OCI-LY7 (cell line): Measurements from ENCODE around the gene GRPEL2. TPM values are rescaled to one million over a fixed set of nuclear protein-coding genes. Genes with fewer than 3 reads are reported as not detected.
A peak's percentile ranks its signal among the peaks of the same experiment; 100 is the strongest.

Source experiments
- BruUV-seq: library from RNA; stranded (reverse); fragments of 400-500 nt; replicated peaks from 2 replicates; lab custom pipeline; 2021; lab: Mats Ljungman, UMichigan
- CTCF ChIA-PET: fragments of 300-600 bp; sonication (Branson Sonifier 250); formaldehyde crosslinking; loops from one replicate; lab custom pipeline; 2022; ENCODE audit warnings: antibody characterized with exemption; ENCODE audit not compliant: unreplicated experiment; lab: Charles Lee
- POLR2A ChIA-PET: fragments of 300-600 bp; sonication (Branson Sonifier 250); formaldehyde crosslinking; loops from one replicate; lab custom pipeline; 2022; ENCODE audit warnings: antibody characterized with exemption; lab: Charles Lee
- DNase-seq: peaks from one replicate; pipeline ENCODE4 v3.0.0-alpha.2; 2015; ENCODE audit warnings: low spot score
- H2AFZ ChIP-seq: fragments of 200-600 bp; sonication (generic), shearing (Covaris generic); 2 replicates; pipeline ENCODE4 v1.6.1; 2014; ENCODE audit warnings: mild to moderate bottlenecking, antibody characterized with exemption, low read length, moderate library complexity
- H3K27ac ChIP-seq: fragments of 200-600 bp; sonication (generic); 2 replicates; pipeline ENCODE4 v1.5.1; 2014; ENCODE audit warnings: mixed run types, low read depth, mild to moderate bottlenecking, moderate library complexity, low read length, inconsistent platforms; ENCODE audit not compliant: poor library complexity, severe bottlenecking
- H3K36me3 ChIP-seq: fragments of 200-600 bp; sonication (generic); 2 replicates; pipeline ENCODE4 v1.6.1; 2014; ENCODE audit warnings: mild to moderate bottlenecking, antibody characterized with exemption, low read length, moderate library complexity, mixed read lengths; ENCODE audit not compliant: insufficient read depth
- H3K4me1 ChIP-seq: fragments of 200-600 bp; sonication (generic); 2 replicates; pipeline ENCODE4 v1.5.1; 2014; ENCODE audit warnings: mild to moderate bottlenecking, low read length; ENCODE audit not compliant: insufficient read depth, poor library complexity, severe bottlenecking
- H3K4me2 ChIP-seq: fragments of 200-600 bp; sonication (generic); 2 replicates; pipeline ENCODE4 v1.6.1; 2014; ENCODE audit warnings: mild to moderate bottlenecking, low read length
- H3K4me3 ChIP-seq: fragments of 200-600 bp; sonication (generic); 2 replicates; pipeline ENCODE4 v1.5.1; 2014; ENCODE audit warnings: mild to moderate bottlenecking, low read depth, low read length; ENCODE audit not compliant: poor library complexity, severe bottlenecking
- H3K79me2 ChIP-seq: fragments of 200-600 bp; sonication (generic); 2 replicates; pipeline ENCODE4 v1.6.1; 2016; ENCODE audit warnings: low read depth, mild to moderate bottlenecking, low read length, moderate library complexity, mixed read lengths; ENCODE audit not compliant: insufficient read depth
- H3K9me2 ChIP-seq: fragments of 200-600 bp; sonication (generic); 2 replicates; pipeline ENCODE4 v1.6.1; 2016; ENCODE audit warnings: mild to moderate bottlenecking, low read length, mixed read lengths; ENCODE audit not compliant: insufficient read depth
- H3K9me3 ChIP-seq: fragments of 200-600 bp; sonication (generic); 2 replicates; pipeline ENCODE4 v1.6.1; 2014; ENCODE audit warnings: mild to moderate bottlenecking, mixed run types, low read length, mixed read lengths
- H4K20me1 ChIP-seq: fragments of 200-600 bp; sonication (generic); 2 replicates; pipeline ENCODE4 v1.6.1; 2014; ENCODE audit warnings: mild to moderate bottlenecking, antibody characterized with exemption, low read length, moderate library complexity, mixed read lengths; ENCODE audit not compliant: insufficient read depth
- CTCF ChIP-seq: fragments of 200-600 bp; sonication (generic); conservative IDR thresholded peaks from 2 replicates; pipeline ENCODE4 v1.5.1; 2014; ENCODE audit warnings: mild to moderate bottlenecking, antibody characterized with exemption, low read length, moderate library complexity, mixed read lengths
- EZH2phosphoT487 ChIP-seq: fragments of 200-600 bp; sonication (generic); IDR thresholded peaks from 2 replicates; pipeline ENCODE4 v1.6.1; 2018; ENCODE audit warnings: low read depth, borderline replicate concordance, mild to moderate bottlenecking, mixed run types, antibody characterized with exemption, low read length, moderate library complexity, mixed read lengths
- intact Hi-C: fragments of 100-400 bp; cut with micrococcal nuclease; formaldehyde crosslinking; loops from one replicate; pipeline ENCODE4 v1.10.0; 2022; ENCODE audit not compliant: unreplicated experiment
- total RNA-seq, 2 experiments: library from RNA; depleted of rRNA in 1 of 2; stranded (reverse); fragments of >200 nt in 1 of 2; shearing (Covaris generic) in 1 of 2; gene quantifications; 2 replicates each; pipeline ENCODE4 v1.2.3, GENCODE V29; 2014 to 2022

GRPEL2 gene
- total RNA-seq, 2 experiments from 2014 or later, result 28.3 to 41.5 TPM

- H4K20me1 ChIP-seq, result no peaks in the 10 kb centered on the region
- BruUV-seq, result no TSS peak
- no peak overlapping the region for H3K4me3 ChIP-seq
- TF ChIP-seq EZH2phosphoT487 (no peak), CTCF (no peak)
- CTCF ChIA-PET, result interaction anchor here (0.9 kb wide), 1 partner anchor 69 kb away, joined by 5 read pairs; no protein-coding TSS in a partner anchor
- no peaks in the 10 kb centered on the region for H3K9me2 ChIP-seq
- DNase-seq, result no peak
- no peak overlapping the region for H2AFZ ChIP-seq
- H3K4me2 ChIP-seq, result no peak overlapping the region
- POLR2A ChIA-PET, result no interaction called here
- H3K36me3 ChIP-seq, result no peaks in the 10 kb centered on the region
- no peak overlapping the region for H3K27ac ChIP-seq
- intact Hi-C loops, result loop anchor here (2.0 to 5.0 kb wide), 2 partner anchors 119 to 247 kb away; no protein-coding TSS in a partner anchor
- H3K4me1 ChIP-seq, result no peaks in the 10 kb centered on the region
- no peaks in the 10 kb centered on the region for H3K9me3 ChIP-seq
- no peaks in the 10 kb centered on the region for H3K79me2 ChIP-seq
Measured at GRCh38 chr5:149315753-149316152, 29.5 kb upstream of the GRPEL2 start.

DNA sequence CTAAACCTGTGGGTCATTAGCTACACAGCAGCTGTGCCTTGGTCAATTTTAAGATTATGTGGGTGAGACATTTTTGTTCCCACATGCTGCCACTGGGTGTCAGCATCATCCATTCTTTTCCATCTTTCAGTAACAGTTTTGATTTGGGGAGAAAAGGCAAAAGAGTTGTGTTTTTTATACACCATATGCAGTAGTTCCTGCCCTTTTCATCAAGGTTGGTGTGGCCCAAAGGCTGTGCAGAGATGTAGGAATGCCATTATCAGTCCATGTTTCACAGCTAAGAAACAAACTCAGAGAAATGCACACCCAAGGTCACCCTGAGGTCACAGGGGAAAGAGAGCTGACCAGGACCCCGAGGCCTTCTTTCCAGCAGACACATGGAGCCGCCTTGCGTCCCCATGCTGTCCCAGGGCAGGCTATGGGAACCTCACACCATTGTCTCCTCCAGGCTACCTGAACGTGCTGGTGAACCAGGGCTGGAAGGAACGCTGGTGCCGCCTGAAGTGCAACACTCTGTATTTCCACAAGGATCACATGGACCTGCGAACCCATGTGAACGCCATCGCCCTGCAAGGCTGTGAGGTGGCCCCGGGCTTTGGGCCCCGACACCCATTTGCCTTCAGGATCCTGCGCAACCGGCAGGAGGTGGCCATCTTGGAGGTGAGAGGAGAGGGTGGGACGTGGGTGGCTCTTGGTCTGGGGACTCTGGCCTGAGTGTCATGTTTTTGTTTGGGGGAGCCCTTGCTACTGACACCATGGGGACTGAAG lies 27.8 kb upstream of the GRPEL2 start:
- DNase-seq, result peak; percentile 54
- H3K9me2 ChIP-seq, result no peaks in the 10 kb centered on the region
- no peaks in the 10 kb centered on the region for H3K9me3 ChIP-seq
- no peaks in the 10 kb centered on the region for H3K4me1 ChIP-seq
- intact Hi-C loops, result loop anchor here (1.0 to 5.0 kb wide), 3 partner anchors 54 to 245 kb away; no protein-coding TSS in a partner anchor
- H2AFZ ChIP-seq, result peak overlapping the region; percentile 47
- no peaks in the 10 kb centered on the region for H3K36me3 ChIP-seq
- ChIA-PET POLR2A (interaction anchor here (0.9 to 1.6 kb wide), 2 partner anchors 10 to 28 kb away, joined by 3 to 4 read pairs; partner anchors contain the start of gene GRPEL2), CTCF (interaction anchor here (0.7 to 1.3 kb wide), 3 partner anchors 10 to 51 kb away, joined by 3 to 4 read pairs (median 3); partner anchors contain the start of gene PCYOX1L)
- H3K4me2 ChIP-seq, result no peak overlapping the region
- no peaks in the 10 kb centered on the region for H4K20me1 ChIP-seq
- no peaks in the 10 kb centered on the region for H3K79me2 ChIP-seq
- TF ChIP-seq CTCF (peak; percentile 90), EZH2phosphoT487 (no peak)
- H3K4me3 ChIP-seq, result no peak overlapping the region
- BruUV-seq, result no TSS peak
- H3K27ac ChIP-seq, result no peak overlapping the region

GRCh38 chr5:149319174-149319573 lies 26.1 kb upstream of the GRPEL2 start:
- Histone ChIP-seq H3K4me2 (no peak overlapping the region), H3K9me2 (no peaks in the 10 kb centered on the region), H3K4me3 (no peak overlapping the region), H3K9me3 (no peaks in the 10 kb centered on the region), H3K36me3 (no peaks in the 10 kb centered on the region), H3K79me2 (no peaks in the 10 kb centered on the region), H3K4me1 (no peaks in the 10 kb centered on the region), H4K20me1 (no peaks in the 10 kb centered on the region), H2AFZ (no peak overlapping the region), H3K27ac (no peak overlapping the region)
- CTCF ChIA-PET, result interaction anchor here (0.9 to 1.9 kb wide), 2 partner anchors 49 to 52 kb away, joined by 7 to 8 read pairs; no protein-coding TSS in a partner anchor
- DNase-seq, result no peak
- intact Hi-C loops, result loop anchor here (5.0 kb wide), 1 partner anchor 243 kb away; no protein-coding TSS in a partner anchor
- no peak for TF ChIP-seq CTCF
- TF ChIP-seq EZH2phosphoT487, result no peak
- no TSS peak for BruUV-seq
- POLR2A ChIA-PET, result interaction anchor here (1.9 kb wide), 1 partner anchor 39 kb away, joined by 7 read pairs; the partner anchor contains the start of gene PCYOX1L
